ENCODE measurements around the gene TTC33. TPM values are rescaled to one million over a fixed set of nuclear protein-coding genes. Genes with fewer than 3 reads are reported as not detected.
A peak's percentile ranks its signal among the peaks of the same experiment; 100 is the strongest.
"Not testable (repeated sequence)": the region's sequence is repeated elsewhere in the genome, so short reads cannot be mapped to it uniquely, and the experiment has no call there.

Gene TTC33
- total RNA-seq, 6 experiments from 2014 or later, result 5.6 to 9.2 (median 7.0) TPM

- Histone ChIP-seq H3K27ac (no peak overlapping the region), H3K4me3 (no peak overlapping the region), H3K9me3 (no peaks in the 10 kb centered on the region), H3K27me3 (no peaks in the 10 kb centered on the region), H3K4me1 (no peaks in the 10 kb centered on the region), H3K36me3 (no peaks in the 10 kb centered on the region)
- no peak for DNase-seq
- TF ChIP-seq, protein P1, sequence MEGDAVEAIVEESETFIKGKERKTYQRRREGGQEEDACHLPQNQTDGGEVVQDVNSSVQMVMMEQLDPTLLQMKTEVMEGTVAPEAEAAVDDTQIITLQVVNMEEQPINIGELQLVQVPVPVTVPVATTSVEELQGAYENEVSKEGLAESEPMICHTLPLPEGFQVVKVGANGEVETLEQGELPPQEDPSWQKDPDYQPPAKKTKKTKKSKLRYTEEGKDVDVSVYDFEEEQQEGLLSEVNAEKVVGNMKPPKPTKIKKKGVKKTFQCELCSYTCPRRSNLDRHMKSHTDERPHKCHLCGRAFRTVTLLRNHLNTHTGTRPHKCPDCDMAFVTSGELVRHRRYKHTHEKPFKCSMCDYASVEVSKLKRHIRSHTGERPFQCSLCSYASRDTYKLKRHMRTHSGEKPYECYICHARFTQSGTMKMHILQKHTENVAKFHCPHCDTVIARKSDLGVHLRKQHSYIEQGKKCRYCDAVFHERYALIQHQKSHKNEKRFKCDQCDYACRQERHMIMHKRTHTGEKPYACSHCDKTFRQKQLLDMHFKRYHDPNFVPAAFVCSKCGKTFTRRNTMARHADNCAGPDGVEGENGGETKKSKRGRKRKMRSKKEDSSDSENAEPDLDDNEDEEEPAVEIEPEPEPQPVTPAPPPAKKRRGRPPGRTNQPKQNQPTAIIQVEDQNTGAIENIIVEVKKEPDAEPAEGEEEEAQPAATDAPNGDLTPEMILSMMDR (IDR thresholded peaks at IDR 0.05), result no peak
- TF ChIP-seq POLR2A (IDR thresholded peaks at IDR 0.05), result no peak
- intact Hi-C loops (cut with DNase I), result no loop called here
- no peak for ATAC-seq
- 57% methylated on average over 1 of the region's 1 CpG for WGBS (ENCODE audit: insufficient coverage, low coverage, low lambda C conversion rate, missing lambda C conversion rate)
Measured at GRCh38 chr5:40600383-40600782, 155.4 kb downstream of the TTC33 start.

DNA sequence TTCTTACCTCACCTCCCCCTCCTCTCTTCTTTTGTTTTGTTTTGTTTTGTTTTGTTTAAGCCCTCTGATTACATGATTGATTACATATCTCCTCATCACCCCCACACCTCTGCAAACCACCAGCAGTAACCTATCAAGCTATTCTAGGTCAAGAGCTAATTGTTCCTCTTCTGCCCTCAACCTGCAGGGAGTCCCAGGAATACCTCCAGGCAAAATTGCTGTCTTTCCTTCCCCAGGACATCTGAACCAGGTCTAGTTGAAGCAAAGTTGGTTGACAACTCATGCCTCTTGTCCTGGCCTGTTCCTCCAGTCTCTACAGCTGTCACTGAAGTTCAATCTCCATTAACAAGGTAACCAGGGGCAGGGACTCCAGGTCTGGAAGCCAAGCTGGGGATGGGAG lies 156.1 kb downstream of the TTC33 start:
- no peak overlapping the region for H3K27ac ChIP-seq
- H3K9me3 ChIP-seq, result no peaks in the 10 kb centered on the region
- ATAC-seq, result no peak
- TF ChIP-seq, protein P1 (IDR thresholded peaks at IDR 0.05), result no peak
- no peak for TF ChIP-seq POLR2A (IDR thresholded peaks at IDR 0.05)
- intact Hi-C loops (cut with DNase I), result no loop called here
- no peaks in the 10 kb centered on the region for H3K36me3 ChIP-seq
- H3K4me1 ChIP-seq, result no peaks in the 10 kb centered on the region
- no peaks in the 10 kb centered on the region for H3K27me3 ChIP-seq
- no peak for DNase-seq
- H3K4me3 ChIP-seq, result no peak overlapping the region

DNA sequence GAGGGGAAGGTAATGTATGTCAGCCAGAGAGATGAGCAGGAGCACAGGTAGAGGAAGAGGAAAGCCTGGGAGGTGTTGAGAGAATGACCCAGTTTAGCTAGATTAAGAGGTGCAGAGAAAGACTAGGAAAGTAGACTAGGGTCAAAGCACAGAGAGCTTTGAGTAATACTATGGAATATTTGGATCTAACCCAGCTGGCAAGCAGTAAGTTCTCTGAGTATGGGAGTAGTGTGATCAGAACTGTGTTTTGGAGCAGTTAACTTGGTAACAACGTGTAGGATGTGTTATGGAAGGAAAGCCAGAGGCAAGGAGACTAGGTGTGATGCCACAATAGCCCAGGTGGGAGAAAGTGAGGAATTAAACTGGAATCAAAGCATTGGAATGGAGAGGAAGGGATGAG lies 160.9 kb downstream of the TTC33 start:
- no peaks in the 10 kb centered on the region for H3K36me3 ChIP-seq
- H3K27ac ChIP-seq, result no peak overlapping the region
- no peak overlapping the region for H3K4me3 ChIP-seq
- 47% methylated on average over 1 of the region's 1 CpG for WGBS (ENCODE audit: insufficient coverage, low coverage, low lambda C conversion rate, missing lambda C conversion rate)
- H3K4me1 ChIP-seq, result no peaks in the 10 kb centered on the region
- TF ChIP-seq POLR2A (IDR thresholded peaks at IDR 0.05), result no peak
- TF ChIP-seq, protein P1 (IDR thresholded peaks at IDR 0.05), result no peak
- no peak for DNase-seq
- intact Hi-C loops (cut with DNase I), result no loop called here
- H3K9me3 ChIP-seq, result no peaks in the 10 kb centered on the region
- H3K27me3 ChIP-seq, result no peaks in the 10 kb centered on the region
- peak in 3 of 4 donors; percentile 23 to 29 (median 27) for ATAC-seq

DNA sequence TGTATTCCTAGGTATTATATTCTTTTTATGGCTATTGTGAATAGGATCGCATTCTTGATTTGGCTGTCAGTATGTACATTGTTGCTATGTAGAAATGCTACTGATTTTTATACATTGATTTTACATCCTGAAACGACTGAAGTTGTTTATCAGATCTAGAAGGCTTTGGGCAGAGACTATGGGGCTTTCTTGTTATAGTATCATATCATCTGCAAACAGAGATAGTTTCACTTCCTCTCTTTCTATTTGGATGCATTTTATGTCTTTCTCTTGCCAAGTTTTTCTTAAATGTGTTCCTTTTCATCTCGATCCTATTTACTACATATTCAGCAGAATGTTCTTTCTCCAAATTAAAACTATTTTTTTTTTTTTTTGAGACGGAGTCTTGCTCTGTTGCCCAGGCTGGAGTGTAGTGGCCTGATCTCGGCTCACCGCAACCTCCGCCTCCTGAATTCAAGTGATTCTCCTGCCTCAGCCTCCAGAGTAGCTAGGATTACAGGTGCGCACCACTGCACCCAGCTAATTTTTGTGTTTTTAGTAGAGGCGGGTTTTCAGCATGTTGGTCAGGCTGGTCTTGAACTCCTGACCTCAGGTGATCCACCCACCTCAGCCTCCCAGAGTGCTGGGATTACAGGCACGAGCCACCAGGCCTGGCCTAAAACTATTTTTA lies 163.9 kb downstream of the TTC33 start:
- H3K27ac ChIP-seq, result not testable (repeated sequence)

DNA sequence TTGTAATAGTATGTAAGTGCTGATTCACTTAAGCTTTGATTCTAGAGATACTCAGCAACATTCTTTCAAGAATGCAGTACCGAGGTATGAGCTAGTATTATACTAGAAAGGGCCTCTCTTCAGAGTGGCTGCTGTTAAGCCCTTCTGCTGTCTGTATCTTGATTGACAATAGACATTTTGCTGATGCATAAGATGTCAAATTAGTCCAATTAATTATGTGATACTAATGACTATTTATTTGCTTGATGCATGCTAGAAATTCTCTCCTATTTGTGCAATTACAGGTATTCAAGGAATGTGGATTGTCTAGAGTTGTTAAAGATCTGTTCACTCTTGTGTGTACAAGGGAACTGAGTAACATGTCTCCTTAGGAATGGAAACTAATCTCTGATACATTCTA lies 168.4 kb downstream of the TTC33 start:
- 78% methylated on average over 1 of the region's 1 CpG for WGBS (ENCODE audit: insufficient coverage, low coverage, low lambda C conversion rate, missing lambda C conversion rate)
- ATAC-seq (no peak), DNase-seq (no peak)
- Histone ChIP-seq H3K27me3 (no peaks in the 10 kb centered on the region), H3K27ac (no peak overlapping the region), H3K36me3 (no peaks in the 10 kb centered on the region), H3K4me3 (no peak overlapping the region), H3K9me3 (no peaks in the 10 kb centered on the region), H3K4me1 (no peaks in the 10 kb centered on the region)
- intact Hi-C loops (cut with DNase I), result no loop called here
- TF ChIP-seq, protein P1 (IDR thresholded peaks at IDR 0.05), result no peak
- TF ChIP-seq POLR2A (IDR thresholded peaks at IDR 0.05), result no peak

More for the DNA sequence above, 163.9 kb downstream of the TTC33 start:
- DNase-seq; ATAC-seq; intact Hi-C loops (cut with DNase I); H3K36me3 ChIP-seq; H3K27me3 ChIP-seq; H3K9me3 ChIP-seq; H3K4me3 ChIP-seq; H3K4me1 ChIP-seq: not testable (repeated sequence)
- WGBS (ENCODE audit: insufficient coverage, low coverage, low lambda C conversion rate, missing lambda C conversion rate), result 73% methylated on average over 10 of the region's 10 CpGs

All from right lobe of liver (tissue), 6 donors.